HEK293T (cell line): Measurements from ENCODE around the gene HIVEP3.

Source experiments
- CTCF ChIA-PET: fragments of 350-600 bp; formaldehyde crosslinking; extraction: SDS; loops from one replicate; lab custom pipeline; 2021; ENCODE audit warnings: antibody characterized with exemption, inconsistent platforms; lab: Yijun Ruan, JAX
- POLR2A ChIA-PET: fragments of 350-600 bp; formaldehyde crosslinking; extraction: SDS; loops from one replicate; lab custom pipeline; 2020; ENCODE audit warnings: antibody characterized with exemption, inconsistent platforms; lab: Yijun Ruan, JAX
- DNase-seq: peaks from one replicate; pipeline ENCODE4 v3.0.0; 2012; ENCODE audit warnings: mixed read lengths; ENCODE audit errors: extremely low spot score
- ARNT ChIP-seq: fragments of 450-650 bp; IDR thresholded peaks from 2 replicates; pipeline ENCODE4 v1.6.1; 2017; ENCODE audit warnings: mild to moderate bottlenecking
- BHLHE40 ChIP-seq: fragments of 450-650 bp; IDR thresholded peaks from 2 replicates; pipeline ENCODE4 v1.6.1; 2016; ENCODE audit warnings: mild to moderate bottlenecking, moderate library complexity, borderline replicate concordance
- CTBP1 ChIP-seq: fragments of 450-650 bp; IDR thresholded peaks from 2 replicates; pipeline ENCODE4 v1.6.1; 2016; ENCODE audit warnings: borderline replicate concordance
- ELF4 ChIP-seq: fragments of 450-650 bp; IDR thresholded peaks from 2 replicates; pipeline ENCODE4 v1.6.1; 2017; ENCODE audit warnings: antibody characterized with exemption
- FOXA1 ChIP-seq: fragments of 450-650 bp; IDR thresholded peaks from 2 replicates; pipeline ENCODE4 v1.6.1; 2016; ENCODE audit warnings: mild to moderate bottlenecking
- FOXK2 ChIP-seq: fragments of 450-650 bp; IDR thresholded peaks from 2 replicates; pipeline ENCODE4 v1.6.1; 2016; ENCODE audit warnings: mild to moderate bottlenecking
- FOXM1 ChIP-seq: fragments of 450-650 bp; IDR thresholded peaks from 2 replicates; pipeline ENCODE4 v1.6.1; 2017; ENCODE audit warnings: mild to moderate bottlenecking, borderline replicate concordance
- HDGF ChIP-seq: fragments of 450-650 bp; IDR thresholded peaks from 2 replicates; pipeline ENCODE4 v1.6.1; 2017; ENCODE audit warnings: antibody characterized with exemption, borderline replicate concordance
- L3MBTL2 ChIP-seq: fragments of 450-650 bp; conservative IDR thresholded peaks from 2 replicates; pipeline ENCODE4 v1.6.1; 2016; ENCODE audit warnings: mild to moderate bottlenecking
- LEF1 ChIP-seq: fragments of 450-650 bp; IDR thresholded peaks from 2 replicates; pipeline ENCODE4 v1.6.1; 2017; ENCODE audit warnings: mild to moderate bottlenecking, borderline replicate concordance
- NFRKB ChIP-seq: fragments of 450-650 bp; IDR thresholded peaks from 2 replicates; pipeline ENCODE4 v1.6.1; 2016; ENCODE audit warnings: mild to moderate bottlenecking, moderate library complexity
- SP1 ChIP-seq: fragments of 450-650 bp; IDR thresholded peaks from 2 replicates; pipeline ENCODE4 v1.6.1; 2017
- SUZ12 ChIP-seq: fragments of 450-650 bp; IDR thresholded peaks from 2 replicates; pipeline ENCODE4 v1.6.1; 2016; ENCODE audit warnings: mild to moderate bottlenecking
- TARDBP ChIP-seq: fragments of 450-650 bp; IDR thresholded peaks from 2 replicates; pipeline ENCODE4 v1.6.1; 2016
- ZNF384 ChIP-seq: fragments of 450-650 bp; IDR thresholded peaks from 2 replicates; pipeline ENCODE4 v1.6.1; 2016
- TF ChIP-seq, protein P1 (sequence below): fragments of 450-650 bp; IDR thresholded peaks from 2 replicates; pipeline ENCODE4 v1.6.1; 2016

HIVEP3 gene

GRCh38 chr1:41582004-41582325, 336.8 kb downstream of the HIVEP3 start:
- ChIA-PET POLR2A (no interaction called here), CTCF (no interaction called here)
- DNase-seq = no peak
- no peak for TF ChIP-seq TARDBP
- TF ChIP-seq FOXK2 = no peak

DNA sequence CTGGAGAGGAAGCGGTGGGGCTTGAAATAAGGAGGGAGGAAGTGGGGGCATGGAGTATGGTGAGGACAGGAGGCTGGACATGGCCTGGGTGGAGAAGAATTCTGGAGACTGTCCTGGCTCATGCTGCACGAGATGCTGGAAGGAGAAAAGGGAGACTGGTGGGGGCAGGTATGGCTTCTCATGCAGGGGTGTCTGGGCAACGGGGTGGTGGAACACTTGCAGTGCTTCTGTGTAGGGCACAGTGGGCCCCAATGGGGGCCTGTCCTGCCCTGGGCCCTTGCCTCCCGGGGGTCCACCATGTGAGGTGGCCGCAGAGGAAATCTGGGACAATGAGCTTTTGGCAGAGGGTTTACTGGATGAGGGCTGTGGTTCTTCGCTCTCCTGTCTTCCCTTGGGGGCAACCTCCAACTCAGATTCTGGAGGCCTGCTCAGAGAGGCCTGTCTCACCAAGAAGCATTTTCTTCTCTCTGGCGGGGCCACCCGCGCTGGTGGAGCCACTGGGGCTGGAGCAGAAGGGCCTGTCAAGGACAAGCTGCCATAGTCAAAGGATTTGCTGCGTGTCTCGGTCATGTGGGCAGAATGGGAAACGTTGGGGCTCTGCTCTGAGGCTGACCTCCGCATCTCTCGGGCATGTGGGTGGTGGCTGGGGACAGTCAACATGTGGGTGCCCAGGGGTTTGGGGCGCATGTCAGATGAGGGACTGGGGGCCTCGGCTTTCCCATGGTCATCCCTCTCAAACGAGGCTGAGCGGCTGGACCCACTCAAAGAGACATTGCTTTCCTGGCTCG, 337.3 kb downstream of the HIVEP3 start:
- ChIA-PET CTCF (no interaction called here), POLR2A (no interaction called here)
- no peak for DNase-seq
- TF ChIP-seq FOXM1 (no peak), ELF4 (no peak), L3MBTL2 (no peak), FOXK2 (no peak), SUZ12 (no peak), FOXA1 (no peak), HDGF (no peak), CTBP1 (no peak)
- TF ChIP-seq, protein P1, sequence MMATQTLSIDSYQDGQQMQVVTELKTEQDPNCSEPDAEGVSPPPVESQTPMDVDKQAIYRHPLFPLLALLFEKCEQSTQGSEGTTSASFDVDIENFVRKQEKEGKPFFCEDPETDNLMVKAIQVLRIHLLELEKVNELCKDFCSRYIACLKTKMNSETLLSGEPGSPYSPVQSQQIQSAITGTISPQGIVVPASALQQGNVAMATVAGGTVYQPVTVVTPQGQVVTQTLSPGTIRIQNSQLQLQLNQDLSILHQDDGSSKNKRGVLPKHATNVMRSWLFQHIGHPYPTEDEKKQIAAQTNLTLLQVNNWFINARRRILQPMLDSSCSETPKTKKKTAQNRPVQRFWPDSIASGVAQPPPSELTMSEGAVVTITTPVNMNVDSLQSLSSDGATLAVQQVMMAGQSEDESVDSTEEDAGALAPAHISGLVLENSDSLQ = no peak

GRCh38 chr1:41580520-41581172, 338.1 kb downstream of the HIVEP3 start:
- ChIA-PET CTCF (interaction anchor here (0.5 kb wide), 1 partner anchor 15 kb away, joined by 4 read pairs; no protein-coding TSS in a partner anchor), POLR2A (interaction anchor here (0.8 kb wide), 1 partner anchor 241 kb away, joined by 3 read pairs; no protein-coding TSS in a partner anchor)
- TF ChIP-seq FOXK2 (no peak), ARNT (no peak), HDGF (no peak), BHLHE40 (no peak), FOXA1 (no peak), LEF1 (no peak), FOXM1 (no peak), L3MBTL2 (no peak), TARDBP (no peak), NFRKB (no peak), SP1 (no peak), CTBP1 (no peak)
- TF ChIP-seq, protein P1 = no peak
- no peak for DNase-seq

GRCh38 chr1:41580021-41580420, 338.7 kb downstream of the HIVEP3 start:
- no peak for DNase-seq
- ChIA-PET POLR2A (interaction anchor here (0.8 kb wide), 1 partner anchor 242 kb away, joined by 3 read pairs; no protein-coding TSS in a partner anchor), CTCF (interaction anchor here (0.5 kb wide), 1 partner anchor 15 kb away, joined by 4 read pairs; no protein-coding TSS in a partner anchor)
- TF ChIP-seq SP1 = no peak
- no peak for TF ChIP-seq TARDBP

DNA sequence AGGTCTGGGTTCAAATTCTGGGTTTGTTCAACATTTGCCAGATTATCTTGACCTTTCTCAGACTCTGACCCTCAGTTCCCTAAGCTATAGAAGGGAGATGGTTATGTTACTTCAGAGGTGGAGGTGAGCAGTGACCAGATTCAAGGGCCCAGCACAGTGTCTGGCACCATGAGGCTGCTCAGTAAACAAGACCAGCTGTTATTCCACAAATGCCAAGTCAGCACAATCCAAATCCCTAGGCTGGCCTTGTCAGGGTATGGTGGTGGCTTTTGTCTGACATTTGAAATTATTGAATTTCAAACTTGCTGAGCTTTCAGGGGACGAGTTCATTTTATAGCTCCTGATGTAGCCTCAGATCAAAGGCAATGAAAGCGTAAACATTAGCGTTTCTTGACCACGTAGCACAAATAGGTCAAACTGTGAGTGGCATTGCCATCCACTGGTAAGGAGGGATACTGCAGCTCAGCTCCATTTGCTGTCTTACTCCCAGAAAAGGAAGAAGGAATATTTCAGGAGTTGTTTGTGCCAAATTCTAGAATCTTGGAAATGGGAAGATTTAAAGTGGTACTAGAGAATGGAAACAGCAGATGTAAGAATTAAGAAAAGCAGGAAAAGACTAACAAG, 339.9 kb downstream of the HIVEP3 start:
- DNase-seq = peak; percentile 62
- ChIA-PET POLR2A (no interaction called here), CTCF (interaction anchor here (0.8 to 1.4 kb wide), 6 partner anchors 63 to 312 kb away, joined by 3 to 6 read pairs (median 4); no protein-coding TSS in a partner anchor)
- no peak for TF ChIP-seq TARDBP
- no peak for TF ChIP-seq CTBP1
- TF ChIP-seq, protein P1 = peak; percentile 51; the same call in 1 of the 2 replicates

GRCh38 chr1:41576620-41577019, 342.1 kb downstream of the HIVEP3 start:
- CTCF ChIA-PET = interaction anchor here (0.7 to 1.2 kb wide), 2 partner anchors 65 to 113 kb away, joined by 3 read pairs; no protein-coding TSS in a partner anchor
- POLR2A ChIA-PET = no interaction called here
- DNase-seq = no peak
- TF ChIP-seq, protein P1 = no peak
- TF ChIP-seq CTBP1 = no peak
- TF ChIP-seq ZNF384 = no peak
- TF ChIP-seq NFRKB = no peak
- no peak for TF ChIP-seq FOXM1
- TF ChIP-seq FOXA1 = no peak
- TF ChIP-seq SUZ12 = no peak
- no peak for TF ChIP-seq ELF4
- no peak for TF ChIP-seq SP1
- no peak for TF ChIP-seq L3MBTL2
- no peak for TF ChIP-seq HDGF
- TF ChIP-seq BHLHE40 = no peak
- TF ChIP-seq LEF1 = no peak
- no peak for TF ChIP-seq ARNT
- TF ChIP-seq TARDBP = no peak
